ENCODE results near the gene ELOA.
"Not testable (repeated sequence)": the region's sequence is repeated elsewhere in the genome, so short reads cannot be mapped to it uniquely, and the experiment has no call there.

DNA sequence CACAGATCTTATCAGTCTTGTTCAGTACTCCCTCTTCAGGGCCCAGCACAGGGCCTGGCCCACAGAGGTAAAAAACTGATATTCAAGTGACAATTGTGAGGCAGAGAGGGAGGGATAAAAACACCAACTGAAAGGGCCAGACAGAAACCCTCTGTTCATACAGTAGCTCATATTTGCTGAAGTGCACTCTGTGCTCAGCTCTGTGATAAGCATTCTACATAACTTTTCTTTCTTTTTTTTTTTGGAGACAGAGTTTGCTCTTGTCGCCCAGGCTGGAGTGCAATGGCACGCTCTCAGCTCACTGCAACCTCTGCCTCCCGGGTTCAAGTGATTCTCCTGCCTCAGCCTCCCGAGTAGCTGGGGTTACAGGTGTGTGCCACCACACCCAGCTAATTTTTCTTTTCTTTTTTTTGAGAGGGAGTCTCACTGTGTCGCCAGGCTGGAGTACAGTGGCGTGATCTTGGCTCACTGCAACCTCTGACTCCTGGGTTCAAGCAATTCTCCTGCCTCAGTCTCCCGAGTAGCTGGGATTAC is 59.6 kb downstream of the ELOA start:
- TF ChIP-seq, protein P1, sequence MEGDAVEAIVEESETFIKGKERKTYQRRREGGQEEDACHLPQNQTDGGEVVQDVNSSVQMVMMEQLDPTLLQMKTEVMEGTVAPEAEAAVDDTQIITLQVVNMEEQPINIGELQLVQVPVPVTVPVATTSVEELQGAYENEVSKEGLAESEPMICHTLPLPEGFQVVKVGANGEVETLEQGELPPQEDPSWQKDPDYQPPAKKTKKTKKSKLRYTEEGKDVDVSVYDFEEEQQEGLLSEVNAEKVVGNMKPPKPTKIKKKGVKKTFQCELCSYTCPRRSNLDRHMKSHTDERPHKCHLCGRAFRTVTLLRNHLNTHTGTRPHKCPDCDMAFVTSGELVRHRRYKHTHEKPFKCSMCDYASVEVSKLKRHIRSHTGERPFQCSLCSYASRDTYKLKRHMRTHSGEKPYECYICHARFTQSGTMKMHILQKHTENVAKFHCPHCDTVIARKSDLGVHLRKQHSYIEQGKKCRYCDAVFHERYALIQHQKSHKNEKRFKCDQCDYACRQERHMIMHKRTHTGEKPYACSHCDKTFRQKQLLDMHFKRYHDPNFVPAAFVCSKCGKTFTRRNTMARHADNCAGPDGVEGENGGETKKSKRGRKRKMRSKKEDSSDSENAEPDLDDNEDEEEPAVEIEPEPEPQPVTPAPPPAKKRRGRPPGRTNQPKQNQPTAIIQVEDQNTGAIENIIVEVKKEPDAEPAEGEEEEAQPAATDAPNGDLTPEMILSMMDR (IDR thresholded peaks at IDR 0.05): not testable (repeated sequence)
- not testable (repeated sequence) for TF ChIP-seq POLR2A (IDR thresholded peaks at IDR 0.05); POLR2AphosphoS5 (IDR thresholded peaks at IDR 0.05; ENCODE audit: insufficient read depth in 1 of 2, low read depth in 1 of 2)

Measured in vagina (tissue), 2 donors.